HG03025 (cell line): Measurements from ENCODE around the gene SPINT2.
"Not testable (repeated sequence)": the region's sequence is repeated elsewhere in the genome, so short reads cannot be mapped to it uniquely, and the experiment has no call there.

ENCODE experiments used
- ATAC-seq: cut with Tn5 transposase; IDR thresholded peaks from one replicate; pipeline ENCODE4 v1.9.1; 2021; ENCODE audit warnings: mild to moderate bottlenecking, moderate library complexity; ENCODE audit not compliant: unreplicated experiment, low FRiP score

The SPINT2 gene

DNA sequence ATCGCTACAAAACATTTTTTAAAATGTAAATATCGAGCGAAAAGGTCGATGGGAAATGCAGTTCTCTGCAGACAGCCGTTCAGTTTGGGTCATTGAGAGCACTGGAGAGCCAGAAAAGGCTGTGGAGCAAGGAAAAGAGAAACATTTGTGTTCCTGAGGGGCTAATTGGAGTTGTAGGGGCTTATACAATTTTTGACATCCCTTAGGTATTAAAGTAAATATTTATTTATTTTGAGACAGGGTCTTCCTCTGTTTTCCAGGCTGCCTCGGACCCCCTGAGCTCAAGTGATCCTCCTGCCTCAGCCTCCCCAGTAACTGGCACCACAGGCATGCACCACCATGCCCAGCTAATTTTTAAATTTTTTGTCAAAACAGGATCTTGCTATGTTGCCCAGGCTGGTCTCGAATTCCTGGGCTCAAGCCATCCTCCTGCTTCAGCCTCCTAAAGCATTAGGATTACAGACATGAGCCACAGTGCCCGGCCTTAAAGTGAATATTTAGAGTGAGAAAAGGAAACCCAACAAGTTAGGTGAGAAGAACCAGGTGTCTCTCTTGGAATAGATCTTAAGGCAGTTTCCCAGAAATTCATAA, 52.2 kb downstream of the SPINT2 start:
- peak; percentile 7 for ATAC-seq

DNA sequence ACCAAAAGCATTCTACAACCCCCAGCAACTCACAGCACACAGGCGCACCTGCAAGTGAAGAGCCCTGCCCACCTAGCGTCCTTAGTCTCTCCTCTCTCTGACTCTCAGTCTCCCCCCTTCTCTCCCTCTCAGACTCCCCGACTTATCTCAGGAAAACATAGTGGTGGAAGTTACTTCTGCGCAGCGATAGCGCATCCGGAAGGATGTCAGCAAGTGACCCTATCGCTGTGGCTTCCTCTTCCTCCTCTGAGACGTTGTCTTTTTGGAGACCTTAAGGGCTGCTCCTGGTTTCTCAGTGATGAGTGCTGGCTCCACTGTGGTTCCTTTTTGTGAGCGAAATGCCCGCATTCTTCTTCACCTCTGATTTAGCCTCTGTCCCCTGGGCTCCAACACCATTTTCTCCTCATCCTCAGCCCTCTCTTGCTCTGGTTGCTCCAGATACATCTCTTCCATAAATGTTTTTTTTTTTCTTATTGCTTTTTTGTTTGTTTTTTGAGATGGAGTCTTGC, 52.8 kb downstream of the SPINT2 start:
- no peak for ATAC-seq

DNA sequence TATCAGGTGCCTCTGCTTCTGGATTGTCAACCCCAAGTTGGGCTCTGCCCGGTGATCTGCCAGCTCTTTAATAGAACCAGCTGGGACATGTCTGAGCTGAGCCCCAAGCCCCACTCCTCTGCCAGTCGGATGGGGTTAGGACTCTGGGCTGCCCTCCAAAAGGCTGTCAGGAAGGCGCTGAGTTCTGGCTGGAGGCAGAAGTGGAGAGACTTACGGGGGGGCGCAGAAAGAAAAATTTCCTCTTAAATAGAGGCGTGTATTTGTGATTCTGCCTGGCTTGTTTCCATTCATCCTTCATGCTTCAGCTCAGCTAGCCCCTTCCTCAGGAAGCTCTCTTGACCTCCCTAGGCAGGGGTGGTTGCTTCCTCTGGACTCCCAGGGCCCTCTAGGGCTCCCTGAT, 54.3 kb downstream of the SPINT2 start:
- ATAC-seq: no peak

DNA sequence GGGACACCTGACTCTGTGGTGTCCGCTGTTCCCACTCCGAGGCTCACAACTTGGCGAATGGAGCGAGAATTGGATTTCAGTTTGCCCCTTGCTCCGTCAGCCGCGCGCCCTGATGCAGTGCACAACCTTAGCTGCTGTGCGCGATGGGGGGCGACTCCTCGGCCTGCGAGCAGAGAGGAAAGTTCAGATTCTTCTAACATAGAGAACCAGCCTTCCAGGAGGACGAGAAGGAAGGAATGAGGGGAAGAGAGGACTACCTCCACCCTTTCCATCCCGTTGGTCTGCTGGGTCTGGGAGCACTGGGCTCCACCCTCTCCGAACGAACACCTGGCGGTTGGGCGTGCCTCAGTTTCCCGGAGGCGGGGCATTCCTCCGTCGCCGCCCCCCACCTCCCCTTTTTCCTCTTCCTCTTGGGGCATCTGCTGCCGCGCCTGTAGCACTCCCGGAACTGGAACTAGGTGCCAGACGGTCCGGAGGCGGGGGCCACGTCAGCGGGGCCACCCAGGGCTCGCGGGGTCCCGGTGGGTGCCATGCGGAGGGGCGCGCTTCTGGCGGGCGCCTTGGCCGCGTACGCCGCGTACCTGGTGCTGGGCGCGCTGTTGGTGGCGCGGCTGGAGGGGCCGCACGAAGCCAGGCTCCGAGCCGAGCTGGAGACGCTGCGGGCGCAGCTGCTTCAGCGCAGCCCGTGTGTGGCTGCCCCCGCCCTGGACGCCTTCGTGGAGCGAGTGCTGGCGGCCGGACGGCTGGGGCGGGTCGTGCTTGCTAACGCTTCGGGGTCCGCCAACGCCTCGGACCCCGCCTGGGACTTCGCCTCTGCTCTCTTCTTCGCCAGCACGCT, 55.3 kb downstream of the SPINT2 start, which contains the start of gene KCNK6:
Gene KCNK6, plus strand, starts transcription at position 425 of the 838 bp plus-strand sequence. Its CDS starts 106 bp downstream, at position 531.
- no peak for ATAC-seq

DNA sequence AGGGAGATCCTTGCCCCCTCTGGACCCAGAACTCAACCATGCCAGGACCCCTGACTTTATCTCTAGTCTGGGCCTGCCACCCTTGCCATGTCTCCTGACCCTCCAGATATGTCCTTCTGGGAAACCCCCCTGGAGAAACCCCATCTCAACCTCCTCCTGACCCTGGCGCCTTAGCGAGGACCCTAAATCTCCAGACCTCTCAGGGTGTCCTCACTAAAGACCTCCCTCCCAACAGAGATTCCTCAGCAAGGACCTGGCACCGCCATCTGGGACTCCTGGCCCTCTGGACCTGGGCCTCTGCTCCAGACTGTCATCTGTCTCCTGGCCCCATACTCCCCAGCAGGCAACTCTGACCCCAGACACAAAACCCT, 56.6 kb downstream of the SPINT2 start:
- ATAC-seq: no peak

DNA sequence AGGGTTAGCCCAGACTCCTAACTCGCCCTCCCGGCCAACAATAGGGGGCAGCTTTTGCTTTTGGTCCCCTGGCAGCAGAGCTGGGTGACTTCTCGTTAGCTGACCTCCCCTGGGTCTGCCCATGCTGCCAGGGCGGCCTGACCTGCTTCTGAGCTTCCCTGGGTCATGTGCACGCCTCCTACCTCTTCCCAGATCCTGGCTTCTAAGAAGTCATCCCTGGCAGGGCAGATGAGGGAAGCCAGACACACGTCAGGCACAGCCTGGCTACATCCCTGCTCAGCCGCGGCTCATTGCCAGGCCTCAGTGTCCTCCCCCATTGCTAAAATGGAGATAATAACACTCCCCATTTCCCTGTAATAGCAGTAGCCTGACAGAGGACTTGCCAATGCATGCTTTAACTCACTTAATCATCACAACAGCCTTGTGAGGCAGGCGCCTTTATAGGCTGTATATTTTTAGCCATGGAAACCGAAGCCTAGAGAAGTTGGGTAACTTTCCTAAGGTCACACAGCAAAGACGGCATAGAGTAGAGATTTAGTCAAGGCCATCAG, 57.3 kb downstream of the SPINT2 start:
- no peak for ATAC-seq

DNA sequence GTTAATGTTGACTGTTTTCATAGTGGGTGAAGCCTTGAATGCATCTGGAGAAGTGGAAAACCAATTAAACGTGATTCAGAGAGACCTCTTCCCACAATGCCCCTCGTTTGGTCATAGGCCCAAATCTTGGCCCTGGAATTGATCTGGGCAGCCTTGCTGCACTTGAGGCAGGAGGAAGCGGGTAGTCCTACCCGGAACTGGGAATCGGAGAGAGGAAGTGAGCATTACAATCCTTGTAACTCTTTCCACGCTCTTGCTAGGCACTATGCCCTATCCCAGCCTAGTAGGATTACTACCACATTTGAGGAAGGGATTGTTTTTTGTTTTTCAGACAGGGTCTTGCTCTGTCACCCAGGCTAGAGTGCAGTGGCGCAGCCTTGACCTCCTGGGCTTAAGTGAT, 58.9 kb downstream of the SPINT2 start:
- no peak for ATAC-seq

DNA sequence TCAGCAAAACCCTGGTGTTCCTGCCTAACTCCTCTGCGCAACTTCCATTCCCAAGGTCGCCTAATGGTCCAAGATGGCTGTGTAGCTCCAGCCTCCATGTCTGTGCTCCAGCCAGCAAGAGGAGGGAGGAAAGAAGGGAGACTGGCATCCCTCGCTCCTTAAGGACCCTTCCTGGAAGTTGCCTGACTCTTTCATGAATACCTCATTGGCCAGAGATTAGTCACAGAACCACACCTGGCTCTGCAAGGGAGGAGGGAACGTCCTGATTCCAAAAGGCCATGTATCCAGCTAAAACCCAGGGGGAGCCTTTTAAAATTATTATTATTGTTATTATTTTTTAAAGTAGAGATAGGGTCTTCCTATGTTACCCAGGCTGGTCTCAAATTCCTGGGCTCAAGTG, 60.1 kb downstream of the SPINT2 start:
- ATAC-seq: no peak

DNA sequence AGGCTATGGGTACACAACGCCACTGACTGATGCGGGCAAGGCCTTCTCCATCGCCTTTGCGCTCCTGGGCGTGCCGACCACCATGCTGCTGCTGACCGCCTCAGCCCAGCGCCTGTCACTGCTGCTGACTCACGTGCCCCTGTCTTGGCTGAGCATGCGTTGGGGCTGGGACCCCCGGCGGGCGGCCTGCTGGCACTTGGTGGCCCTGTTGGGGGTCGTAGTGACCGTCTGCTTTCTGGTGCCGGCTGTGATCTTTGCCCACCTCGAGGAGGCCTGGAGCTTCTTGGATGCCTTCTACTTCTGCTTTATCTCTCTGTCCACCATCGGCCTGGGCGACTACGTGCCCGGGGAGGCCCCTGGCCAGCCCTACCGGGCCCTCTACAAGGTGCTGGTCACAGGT, 62.2 kb downstream of the SPINT2 start:
- ATAC-seq: no peak

DNA sequence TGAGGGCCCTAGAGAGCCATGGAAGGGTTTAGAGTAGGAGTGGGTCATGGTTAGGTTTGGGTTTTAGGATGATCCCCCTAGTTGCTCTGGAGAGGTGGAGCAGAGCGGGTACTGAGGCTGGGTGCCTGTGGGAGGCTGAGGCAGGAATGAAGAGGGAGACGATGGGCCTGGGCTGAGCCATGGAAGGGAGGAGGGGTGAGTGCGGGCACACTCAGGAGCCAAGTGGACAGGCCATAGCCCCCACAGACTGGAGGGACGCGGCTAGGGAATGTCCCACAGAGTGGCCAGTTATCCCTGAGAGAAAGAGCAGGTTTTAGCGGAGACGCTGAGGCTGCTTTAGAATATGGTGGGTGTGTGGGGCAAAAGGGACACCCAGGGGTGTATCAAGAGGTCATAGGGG, 65.3 kb downstream of the SPINT2 start:
- ATAC-seq: no peak

DNA sequence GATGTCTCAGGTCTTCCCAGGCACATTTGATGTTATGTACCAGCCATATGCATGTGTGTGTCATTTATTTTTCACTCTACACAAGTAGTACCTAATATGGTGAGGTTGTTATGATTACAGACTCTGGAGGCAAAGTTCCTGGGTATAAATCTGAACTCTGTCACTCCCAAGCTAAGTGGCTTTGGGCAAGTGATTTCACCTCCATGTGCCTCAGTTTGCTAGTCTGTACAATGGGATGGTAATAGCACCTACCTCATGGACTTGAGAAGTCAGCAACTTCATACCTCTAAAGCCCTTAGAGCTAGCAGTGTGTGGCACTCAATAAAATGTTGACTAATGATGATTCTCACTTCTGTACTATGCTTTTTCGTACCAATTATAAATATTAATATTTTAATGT, 67.4 kb downstream of the SPINT2 start:
- ATAC-seq: no peak

DNA sequence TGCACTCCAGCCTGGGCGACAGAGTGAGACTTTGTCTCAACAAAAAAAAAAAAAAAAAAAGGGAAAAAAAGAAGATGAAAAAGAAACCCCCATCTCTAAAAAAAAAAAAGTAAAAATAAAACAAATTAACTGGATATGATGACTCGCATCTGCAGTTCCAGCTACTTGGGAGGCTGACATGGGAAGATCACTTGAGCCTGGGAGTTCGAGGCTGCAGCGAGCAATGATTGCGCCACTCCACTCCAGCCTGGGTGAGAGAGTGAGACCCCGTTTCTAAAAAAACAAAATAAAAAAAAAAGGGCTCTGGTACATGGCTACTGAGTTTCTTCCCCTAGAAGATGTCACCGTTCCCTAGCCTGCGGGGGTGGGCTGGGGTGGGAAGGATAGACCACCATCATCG, 68.9 kb downstream of the SPINT2 start:
- no peak for ATAC-seq

DNA sequence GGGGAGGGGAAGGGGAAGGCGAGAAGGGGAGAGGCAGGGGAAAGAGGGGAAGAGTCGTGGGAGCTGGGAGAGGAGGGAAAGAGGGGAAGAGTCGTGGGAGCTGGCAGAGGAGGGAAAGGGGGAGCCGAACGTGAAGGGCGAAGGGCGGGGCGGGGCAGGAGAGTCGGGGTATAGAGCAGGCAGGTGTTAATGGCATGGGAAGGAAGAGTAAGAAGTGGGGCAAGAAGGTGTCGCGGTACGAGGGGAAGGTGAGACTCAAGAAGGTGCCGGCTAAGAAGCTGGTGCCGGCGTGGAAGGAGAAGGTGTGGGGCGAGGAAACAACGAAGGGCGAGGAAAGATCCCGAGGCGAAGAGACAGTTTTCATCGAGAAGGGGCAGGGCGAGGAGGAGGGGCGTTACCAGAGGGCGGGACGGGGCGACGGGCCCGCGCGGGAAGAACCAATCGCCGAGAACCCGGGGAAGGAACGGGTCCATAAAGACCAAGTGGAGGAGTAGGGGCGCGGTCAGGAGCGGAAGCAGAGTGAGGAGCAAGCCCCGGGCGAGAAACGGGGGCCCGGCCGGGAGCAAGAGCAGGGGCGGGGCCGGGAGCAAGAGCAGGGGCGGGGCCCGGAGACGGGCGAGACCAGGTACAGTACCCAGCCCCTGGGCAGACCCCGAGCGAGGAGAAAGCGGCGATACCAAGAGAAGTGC, 71.7 kb downstream of the SPINT2 start:
- ATAC-seq: peak; percentile 71

DNA sequence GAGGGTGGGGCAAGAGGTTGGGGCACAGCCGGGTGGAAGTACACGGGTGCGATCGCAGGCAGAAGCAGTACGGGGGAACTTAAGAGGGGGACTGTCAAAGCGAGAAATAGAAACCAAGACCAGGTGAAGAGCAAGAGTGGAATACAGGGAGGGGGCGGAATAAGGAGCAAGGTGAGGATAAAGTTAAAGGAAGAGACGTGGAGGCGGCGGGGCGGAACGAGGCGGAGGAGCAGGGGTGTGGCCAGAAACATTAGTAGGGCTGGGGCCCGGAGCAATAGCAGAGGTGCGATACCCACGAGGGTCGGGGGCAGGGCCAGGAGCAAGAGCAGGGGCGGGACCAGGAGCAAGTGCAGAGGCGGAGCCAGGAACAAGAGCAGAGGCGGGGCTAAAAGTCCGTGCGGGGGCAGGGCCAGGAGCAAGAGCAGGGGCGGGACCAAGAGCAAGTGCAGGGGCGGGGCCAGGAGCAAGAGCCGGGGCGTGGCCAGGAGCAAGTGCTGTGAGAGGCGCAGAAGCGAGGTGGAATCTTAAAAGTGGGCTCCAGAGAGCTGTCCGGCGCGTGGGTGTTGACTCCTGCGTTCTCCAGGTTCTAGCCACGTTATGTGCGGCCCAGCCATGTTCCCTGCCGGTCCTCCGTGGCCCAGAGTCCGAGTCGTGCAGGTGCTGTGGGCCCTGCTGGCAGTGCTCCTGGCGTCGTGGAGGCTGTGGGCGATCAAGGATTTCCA, 72.4 kb downstream of the SPINT2 start:
- ATAC-seq: peak; percentile 45

DNA sequence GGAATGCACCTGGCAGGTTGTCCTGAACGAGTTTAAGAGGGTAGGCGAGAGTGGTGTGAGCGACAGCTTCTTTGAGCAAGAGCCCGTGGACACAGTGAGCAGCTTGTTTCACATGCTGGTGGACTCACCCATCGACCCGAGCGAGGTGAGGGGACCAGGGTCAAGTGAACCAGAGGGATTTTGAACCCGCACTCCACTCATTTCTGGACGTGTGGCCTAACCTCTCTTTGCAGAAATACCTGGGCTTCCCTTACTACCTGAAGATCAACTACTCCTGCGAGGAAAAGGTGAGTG, 72.9 kb downstream of the SPINT2 start:
- no peak for ATAC-seq

DNA sequence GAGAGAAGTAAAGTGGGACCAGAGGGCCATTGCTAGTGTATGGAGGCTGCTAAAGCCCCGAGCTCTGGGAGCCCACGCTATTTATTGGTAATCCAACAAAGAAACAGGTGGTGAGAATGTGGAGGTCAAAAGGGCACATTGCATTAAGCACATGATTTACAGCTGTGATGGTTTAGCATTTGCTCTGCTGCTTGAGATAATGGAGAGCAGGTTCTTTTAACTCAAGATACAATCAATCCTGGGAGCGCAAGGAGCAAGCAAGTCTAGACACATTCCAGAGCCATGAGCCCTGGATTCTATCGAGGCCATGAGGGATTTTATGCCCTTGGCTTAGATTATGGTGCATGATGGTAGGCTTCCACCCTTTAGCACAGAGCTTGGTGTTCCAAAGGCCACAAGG, 74.6 kb downstream of the SPINT2 start:
- not testable (repeated sequence) for ATAC-seq

DNA sequence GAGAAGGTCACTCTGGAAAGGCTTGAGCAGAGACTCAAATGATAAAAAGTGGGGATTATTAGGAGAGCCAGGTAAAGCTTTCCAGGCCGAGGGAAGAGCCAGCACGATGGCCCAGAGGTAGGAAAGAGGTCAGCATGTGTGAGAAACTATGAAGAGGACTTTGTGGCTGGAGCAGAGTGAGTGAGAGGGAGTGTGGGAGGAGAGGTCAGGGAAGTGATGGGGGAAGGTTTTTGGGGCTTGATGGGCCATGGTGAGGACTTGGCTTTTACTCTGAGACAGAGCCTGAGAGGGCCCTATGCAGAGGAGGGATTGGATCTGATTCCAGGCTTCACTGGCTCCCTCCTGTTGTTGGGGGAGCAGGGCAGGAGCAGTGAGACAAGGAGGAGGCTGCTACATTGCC, 76.6 kb downstream of the SPINT2 start:
- ATAC-seq: no peak
